ENCODE results near the gene RNF225. TPM values are rescaled to one million over a fixed set of nuclear protein-coding genes. Genes with fewer than 3 reads are reported as not detected.

RNF225 gene
- total and polyA plus RNA-seq, 10 of the 15 experiments (the other 5 are each of a cell fraction or from before 2014, with no cell fraction given), result 0.27 to 0.28 TPM; not detected in 8

GRCh38 chr19:58380662-58381459, 14.6 kb upstream of the RNF225 start, which contains the start of gene ZNF837 (continued):
- TF ChIP-seq WRNIP1 (IDR thresholded peaks at IDR 0.05; ENCODE audit: borderline replicate concordance, low read depth, low read length) (no peak), MAX (IDR thresholded peaks at IDR 0.05; ENCODE audit: low read depth, low read length) (peak; percentile 47; the same call in 1 of the 2 replicates), HDAC6 (IDR thresholded peaks at IDR 0.05; ENCODE audit: unreplicated experiment) (no peak), PAX5 (IDR thresholded peaks at IDR 0.05; ENCODE audit: borderline replicate concordance, low read depth, low read length) (peak; percentile 100), TCF12 (IDR thresholded peaks at IDR 0.05; ENCODE audit: low read depth, low read length) (peak; percentile 51), TAF1 (IDR thresholded peaks at IDR 0.05; ENCODE audit: borderline replicate concordance, low read depth, low read length) (peak; percentile 95; the same call in 1 of the 2 replicates), EGR1 (IDR thresholded peaks at IDR 0.05; ENCODE audit: borderline replicate concordance in 1 of 2, low read depth in 2 of 2, low read length in 2 of 2) (peak; percentile 85 to 88), TARDBP (IDR thresholded peaks at IDR 0.05; ENCODE audit: borderline replicate concordance) (no peak; the same call in 1 of the 2 replicates), ELK1 (IDR thresholded peaks at IDR 0.05; ENCODE audit: low read depth, low read length) (peak; percentile 91), MXI1 (IDR thresholded peaks at IDR 0.05; ENCODE audit: low read depth, low read length) (peak; percentile 96), SIN3A (IDR thresholded peaks at IDR 0.05; ENCODE audit: low read depth, low read length) (peak; percentile 58; the same call in 1 of the 2 replicates), RUNX3 (IDR thresholded peaks at IDR 0.05; ENCODE audit: low read length) (peak; percentile 96), SUPT20H (IDR thresholded peaks at IDR 0.05; ENCODE audit: borderline replicate concordance, control insufficient read depth, low read depth, low read length) (no peak), STAT3 (IDR thresholded peaks at IDR 0.05; ENCODE audit: low read depth, low read length) (no peak), LARP7 (IDR thresholded peaks at IDR 0.05) (peak; percentile 100), SREBF2 (IDR thresholded peaks at IDR 0.05; ENCODE audit: low read length) (peak; percentile 59; the same call in 1 of the 2 replicates), NBN (IDR thresholded peaks at IDR 0.05) (peak; percentile 64; the same call in 1 of the 2 replicates), POLR2A (IDR thresholded peaks at IDR 0.05; ENCODE audit: low read depth, low read length) (peak; percentile 87), SP1 (IDR thresholded peaks at IDR 0.05; ENCODE audit: low read depth, low read length) (peak; percentile 96), HSF1 (IDR thresholded peaks at IDR 0.05; ENCODE audit: low read depth, low read length) (0 out of 2 replicates have a peak, but pooled peaks have one; percentile 71), DPF2 (IDR thresholded peaks at IDR 0.05) (peak; percentile 96), ZNF687 (IDR thresholded peaks at IDR 0.05) (peak; percentile 86), FOS (IDR thresholded peaks at IDR 0.05; ENCODE audit: borderline replicate concordance, extremely low read depth, insufficient read length) (peak; percentile 59), SMAD1 (IDR thresholded peaks at IDR 0.05; ENCODE audit: low read depth, partially characterized antibody) (no peak), EP300 (IDR thresholded peaks at IDR 0.05; ENCODE audit: borderline replicate concordance in 1 of 2, control insufficient read depth in 1 of 2, low read depth in 2 of 2, low read length in 2 of 2) (no peak)
